Measurements from ENCODE around the gene HIBCH.
A peak's percentile ranks its signal among the peaks of the same experiment; 100 is the strongest.

HIBCH gene

GRCh38 chr2:190167702-190168101 is 151.9 kb downstream of the HIBCH start:
- Histone ChIP-seq H3K27ac (ENCODE audit: low read length, poor library complexity, severe bottlenecking) (no peak overlapping the region), H3K9ac (ENCODE audit: low read length) (no peak overlapping the region), H2BK5ac (ENCODE audit: low read depth, low read length, poor library complexity, severe bottlenecking) (no peak overlapping the region), H3K4me3 (ENCODE audit: insufficient read depth in 1 of 2, low read depth in 1 of 2, low read length in 2 of 2) (no peak overlapping the region), H4K91ac (ENCODE audit: low read length) (no peak overlapping the region), H3K14ac (ENCODE audit: low read length in 2 of 2) (no peak overlapping the region), H2BK12ac (ENCODE audit: low read length in 2 of 2) (no peak overlapping the region), H2AK5ac (ENCODE audit: low read length, severe bottlenecking) (no peak overlapping the region), H4K8ac (ENCODE audit: low read length) (no peak overlapping the region), H3K9me3 (ENCODE audit: control insufficient read depth, low read length) (peaks cover 5% of the 10 kb centered on the region), H3K23ac (ENCODE audit: low read length in 2 of 2) (no peak overlapping the region), H2BK15ac (ENCODE audit: low read depth, poor library complexity, severe bottlenecking) (no peak overlapping the region), H3K4ac (ENCODE audit: low read depth in 1 of 2, low read length in 2 of 2) (no peak overlapping the region), H2AFZ (ENCODE audit: low read depth, low read length) (no peak overlapping the region), H3K36me3 (ENCODE audit: control insufficient read depth in 1 of 2, insufficient read depth in 2 of 2, low read depth in 1 of 2, low read length in 2 of 2) (no peaks in the 10 kb centered on the region), H3K79me1 (replicated peaks; ENCODE audit: low read length, poor library complexity, severe bottlenecking) (no peaks in the 10 kb centered on the region), H3K4me2 (ENCODE audit: low read length, poor library complexity, severe bottlenecking) (no peak overlapping the region), H2BK120ac (ENCODE audit: low read depth, low read length) (no peak overlapping the region), H3K18ac (ENCODE audit: low read depth in 1 of 2, low read length in 2 of 2) (no peak overlapping the region), H3K4me1 (ENCODE audit: control insufficient read depth, insufficient read depth, low read depth, low read length) (no peaks in the 10 kb centered on the region), H3K27me3 (ENCODE audit: control insufficient read depth in 1 of 2, insufficient read depth in 1 of 2, low read length in 2 of 2) (no peaks in the 10 kb centered on the region)
- WGBS, result 96% methylated on average over 5 of the region's 5 CpGs
- no peak for DNase-seq

GRCh38 chr2:190165491-190165890 is 154.1 kb downstream of the HIBCH start:
- no peak overlapping the region for H3K4me2 ChIP-seq (ENCODE audit: low read length, poor library complexity, severe bottlenecking)
- H3K79me1 ChIP-seq (replicated peaks; ENCODE audit: low read length, poor library complexity, severe bottlenecking), result no peaks in the 10 kb centered on the region
- no peak overlapping the region for H2BK120ac ChIP-seq (ENCODE audit: low read depth, low read length)
- H4K91ac ChIP-seq (ENCODE audit: low read length), result no peak overlapping the region
- no peak overlapping the region for H3K4me3 ChIP-seq (ENCODE audit: insufficient read depth in 1 of 2, low read depth in 1 of 2, low read length in 2 of 2)
- no peaks in the 10 kb centered on the region for H3K27me3 ChIP-seq (ENCODE audit: control insufficient read depth in 1 of 2, insufficient read depth in 1 of 2, low read length in 2 of 2)
- no peak overlapping the region for H3K9ac ChIP-seq (ENCODE audit: low read length)
- no peak overlapping the region for H2BK12ac ChIP-seq (ENCODE audit: low read length in 2 of 2)
- no peak overlapping the region for H2BK5ac ChIP-seq (ENCODE audit: low read depth, low read length, poor library complexity, severe bottlenecking)
- H3K27ac ChIP-seq (ENCODE audit: low read length, poor library complexity, severe bottlenecking), result no peak overlapping the region
- no peak overlapping the region for H3K14ac ChIP-seq (ENCODE audit: low read length in 2 of 2)
- H3K9me3 ChIP-seq (ENCODE audit: control insufficient read depth, low read length), result peaks cover 5% of the 10 kb centered on the region
- no peak overlapping the region for H3K23ac ChIP-seq (ENCODE audit: low read length in 2 of 2)
- no peak overlapping the region for H3K18ac ChIP-seq (ENCODE audit: low read depth in 1 of 2, low read length in 2 of 2)
- H2BK15ac ChIP-seq (ENCODE audit: low read depth, poor library complexity, severe bottlenecking), result no peak overlapping the region
- no peak overlapping the region for H4K8ac ChIP-seq (ENCODE audit: low read length)
- H3K4me1 ChIP-seq (ENCODE audit: control insufficient read depth, insufficient read depth, low read depth, low read length), result no peaks in the 10 kb centered on the region
- no peaks in the 10 kb centered on the region for H3K36me3 ChIP-seq (ENCODE audit: control insufficient read depth in 1 of 2, insufficient read depth in 2 of 2, low read depth in 1 of 2, low read length in 2 of 2)
- no peak for DNase-seq
- H2AK5ac ChIP-seq (ENCODE audit: low read length, severe bottlenecking), result no peak overlapping the region
- no peak overlapping the region for H2AFZ ChIP-seq (ENCODE audit: low read depth, low read length)
- WGBS, result 100% methylated on average over 1 of the region's 1 CpG
- no peak overlapping the region for H3K4ac ChIP-seq (ENCODE audit: low read depth in 1 of 2, low read length in 2 of 2)

- WGBS, result 93% methylated on average over 6 of the region's 11 CpGs
- Histone ChIP-seq H3K4me2 (ENCODE audit: low read length, poor library complexity, severe bottlenecking) (no peak overlapping the region), H3K27me3 (ENCODE audit: control insufficient read depth in 1 of 2, insufficient read depth in 1 of 2, low read length in 2 of 2) (no peaks in the 10 kb centered on the region), H4K8ac (ENCODE audit: low read length) (no peak overlapping the region), H3K14ac (ENCODE audit: low read length in 2 of 2) (no peak overlapping the region), H3K27ac (ENCODE audit: low read length, poor library complexity, severe bottlenecking) (no peak overlapping the region), H3K79me1 (replicated peaks; ENCODE audit: low read length, poor library complexity, severe bottlenecking) (no peaks in the 10 kb centered on the region), H2AK5ac (ENCODE audit: low read length, severe bottlenecking) (no peak overlapping the region), H2BK120ac (ENCODE audit: low read depth, low read length) (no peak overlapping the region), H3K23ac (ENCODE audit: low read length in 2 of 2) (no peak overlapping the region), H3K4me3 (ENCODE audit: insufficient read depth in 1 of 2, low read depth in 1 of 2, low read length in 2 of 2) (no peak overlapping the region), H3K9me3 (ENCODE audit: control insufficient read depth, low read length) (peaks cover 5% of the 10 kb centered on the region), H3K36me3 (ENCODE audit: control insufficient read depth in 1 of 2, insufficient read depth in 2 of 2, low read depth in 1 of 2, low read length in 2 of 2) (no peaks in the 10 kb centered on the region), H2AFZ (ENCODE audit: low read depth, low read length) (no peak overlapping the region), H3K4me1 (ENCODE audit: control insufficient read depth, insufficient read depth, low read depth, low read length) (no peaks in the 10 kb centered on the region), H3K9ac (ENCODE audit: low read length) (no peak overlapping the region), H2BK15ac (ENCODE audit: low read depth, poor library complexity, severe bottlenecking) (no peak overlapping the region), H4K91ac (ENCODE audit: low read length) (no peak overlapping the region), H3K4ac (ENCODE audit: low read depth in 1 of 2, low read length in 2 of 2) (no peak overlapping the region), H3K18ac (ENCODE audit: low read depth in 1 of 2, low read length in 2 of 2) (no peak overlapping the region), H2BK5ac (ENCODE audit: low read depth, low read length, poor library complexity, severe bottlenecking) (no peak overlapping the region), H2BK12ac (ENCODE audit: low read length in 2 of 2) (no peak overlapping the region)
- no peak for DNase-seq
Observed at GRCh38 chr2:190162851-190163250, 156.8 kb downstream of the HIBCH start.

GRCh38 chr2:190159453-190159852 is 160.2 kb downstream of the HIBCH start:
- Histone ChIP-seq H2AFZ (ENCODE audit: low read depth, low read length) (no peak overlapping the region), H4K91ac (ENCODE audit: low read length) (no peak overlapping the region), H3K27me3 (ENCODE audit: control insufficient read depth in 1 of 2, insufficient read depth in 1 of 2, low read length in 2 of 2) (no peaks in the 10 kb centered on the region), H2BK5ac (ENCODE audit: low read depth, low read length, poor library complexity, severe bottlenecking) (no peak overlapping the region), H3K79me1 (replicated peaks; ENCODE audit: low read length, poor library complexity, severe bottlenecking) (no peaks in the 10 kb centered on the region), H3K4ac (ENCODE audit: low read depth in 1 of 2, low read length in 2 of 2) (no peak overlapping the region), H3K4me1 (ENCODE audit: control insufficient read depth, insufficient read depth, low read depth, low read length) (no peaks in the 10 kb centered on the region), H3K18ac (ENCODE audit: low read depth in 1 of 2, low read length in 2 of 2) (no peak overlapping the region), H2AK5ac (ENCODE audit: low read length, severe bottlenecking) (no peak overlapping the region), H3K23ac (ENCODE audit: low read length in 2 of 2) (no peak overlapping the region), H3K9ac (ENCODE audit: low read length) (peak overlapping the region; percentile 49), H3K27ac (ENCODE audit: low read length, poor library complexity, severe bottlenecking) (no peak overlapping the region), H3K9me3 (ENCODE audit: control insufficient read depth, low read length) (no peaks in the 10 kb centered on the region), H3K36me3 (ENCODE audit: control insufficient read depth in 1 of 2, insufficient read depth in 2 of 2, low read depth in 1 of 2, low read length in 2 of 2) (no peaks in the 10 kb centered on the region), H3K4me3 (ENCODE audit: insufficient read depth in 1 of 2, low read depth in 1 of 2, low read length in 2 of 2) (no peak overlapping the region), H2BK15ac (ENCODE audit: low read depth, poor library complexity, severe bottlenecking) (no peak overlapping the region), H3K14ac (ENCODE audit: low read length in 2 of 2) (no peak overlapping the region), H2BK120ac (ENCODE audit: low read depth, low read length) (no peak overlapping the region), H2BK12ac (ENCODE audit: low read length in 2 of 2) (no peak overlapping the region), H4K8ac (ENCODE audit: low read length) (no peak overlapping the region), H3K4me2 (ENCODE audit: low read length, poor library complexity, severe bottlenecking) (no peak overlapping the region)
- WGBS, result 90% methylated on average over 3 of the region's 3 CpGs
- no peak for DNase-seq

Measured in mesenchymal stem cell (in vitro differentiated cells and primary cell).